Stimulated activated CD4-positive, alpha-beta T cell treated with anti-CD3 and anti-CD28 coated beads, Interleukin-15, amount 100 ng/mL, for 1 hour (primary cell): ENCODE measurements around the gene CAPN7.

Experiments used
- DNase-seq, 2 donors: peaks; one replicate each; pipeline ENCODE4 v3.0.0-alpha.2; 2020; ENCODE audit warnings: low read depth in 1 of 2, low spot score in 1 of 2

The CAPN7 gene

DNA sequence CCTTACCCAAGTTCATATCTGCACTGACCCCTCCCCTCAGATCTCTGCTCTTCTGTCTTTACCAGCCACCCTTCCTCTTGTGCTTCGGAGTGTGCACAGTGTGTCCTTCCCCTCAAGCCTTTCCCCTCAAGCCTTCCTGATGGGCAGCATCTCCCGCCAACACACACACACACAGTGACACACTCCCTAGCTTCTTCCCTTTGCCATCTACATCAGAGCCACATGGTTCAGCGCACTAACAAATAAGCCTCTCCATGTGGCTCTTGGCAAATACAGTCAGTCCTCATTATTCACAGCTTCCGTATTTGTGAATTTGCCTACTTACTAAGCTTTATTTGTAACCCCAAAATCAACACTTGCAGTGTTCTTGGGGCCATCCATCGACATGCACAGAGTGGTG lies 88.9 kb downstream of the CAPN7 start:
- DNase-seq, result no peak

DNA sequence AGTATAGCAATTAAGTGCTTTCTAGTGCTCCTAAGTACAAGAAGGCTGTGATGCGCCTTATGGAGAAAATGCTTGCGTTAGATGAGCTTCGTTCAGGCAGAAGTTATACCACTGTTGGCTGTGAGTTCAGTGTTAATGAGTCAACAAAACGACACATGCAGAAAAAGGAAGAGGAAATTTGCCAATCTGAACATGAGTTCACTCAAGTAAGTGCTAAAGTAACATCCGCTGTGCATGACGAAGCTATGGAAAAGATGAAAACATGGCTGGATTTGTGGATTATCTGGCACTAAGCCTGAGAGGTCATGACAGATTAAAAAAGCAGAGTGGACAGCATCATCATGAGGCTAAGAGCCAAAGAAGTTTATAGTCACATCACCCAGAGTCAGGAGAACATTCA lies 89.5 kb downstream of the CAPN7 start:
- DNase-seq, result no peak

DNA sequence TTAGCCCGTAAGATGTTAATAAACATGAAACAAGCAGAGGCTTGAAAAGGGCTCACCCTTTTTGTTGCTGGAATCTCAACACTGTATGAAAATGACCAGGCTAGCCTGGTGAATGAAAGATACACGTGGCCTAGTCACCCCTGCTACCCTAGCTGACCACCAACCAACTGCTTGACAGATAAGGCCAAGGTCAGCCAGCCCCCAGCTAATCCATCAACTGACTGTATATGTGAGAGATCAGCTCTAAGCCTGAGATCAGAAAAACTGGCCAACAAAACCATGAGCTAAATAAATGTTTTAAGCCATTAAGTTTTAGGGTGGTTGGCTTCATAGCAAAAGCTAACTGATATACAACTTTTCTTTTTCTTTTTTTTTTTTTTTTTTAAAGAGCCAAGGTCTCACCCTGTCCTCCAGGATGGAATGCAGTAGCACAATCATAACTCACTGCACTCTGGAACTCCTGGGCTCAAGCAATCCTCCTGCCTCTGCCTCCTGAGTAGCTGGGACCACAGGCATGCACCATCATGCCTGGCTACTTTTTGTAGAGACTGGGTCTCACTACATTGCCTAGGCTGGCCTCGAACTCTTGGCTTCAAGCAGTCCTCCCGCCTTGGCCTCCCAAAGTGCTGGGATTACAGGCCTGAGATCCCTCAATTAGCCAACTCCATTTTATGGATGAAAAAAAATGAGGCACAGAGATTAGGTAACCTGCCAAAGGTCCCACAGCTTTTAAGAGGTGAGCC lies 91.7 kb downstream of the CAPN7 start:
- no peak for DNase-seq

DNA sequence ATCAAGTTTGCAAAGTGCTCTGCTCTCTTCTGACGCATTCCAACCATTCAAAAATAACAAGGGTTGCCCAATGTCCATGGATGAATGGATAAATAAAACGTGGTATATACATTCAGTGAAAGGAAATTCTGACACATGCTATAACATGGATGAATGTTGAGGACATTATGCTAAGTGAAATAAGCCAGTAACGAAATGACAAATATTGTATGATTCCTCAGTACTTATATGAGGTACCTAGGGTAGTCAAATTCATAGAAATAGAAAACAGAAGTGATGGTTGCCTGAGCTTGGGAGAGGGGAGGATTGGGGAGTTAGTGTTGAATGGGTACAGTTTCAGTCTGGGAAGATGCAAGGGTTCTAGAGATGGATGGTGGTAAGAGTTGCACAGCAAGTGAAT lies 92.5 kb downstream of the CAPN7 start:
- DNase-seq, result no peak

DNA sequence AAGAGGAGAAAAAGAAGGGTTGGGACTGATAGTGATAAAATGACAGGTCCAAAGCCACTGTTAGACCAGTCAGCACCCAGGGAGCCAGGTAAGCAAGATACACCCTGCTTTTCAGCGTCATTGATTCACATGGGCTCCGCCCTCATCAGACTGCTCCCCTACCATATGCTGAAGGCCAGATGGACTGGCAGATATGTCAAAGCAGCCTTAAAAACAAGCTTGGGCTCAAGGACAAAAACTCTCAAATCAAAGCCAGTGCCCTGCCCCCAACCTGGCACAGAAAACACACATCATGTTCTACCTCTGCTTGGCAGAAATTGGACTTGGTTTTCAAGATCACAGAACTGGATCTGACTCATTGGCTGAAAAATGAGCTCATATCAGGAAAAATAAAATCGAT lies 93.0 kb downstream of the CAPN7 start:
- DNase-seq, result no peak

DNA sequence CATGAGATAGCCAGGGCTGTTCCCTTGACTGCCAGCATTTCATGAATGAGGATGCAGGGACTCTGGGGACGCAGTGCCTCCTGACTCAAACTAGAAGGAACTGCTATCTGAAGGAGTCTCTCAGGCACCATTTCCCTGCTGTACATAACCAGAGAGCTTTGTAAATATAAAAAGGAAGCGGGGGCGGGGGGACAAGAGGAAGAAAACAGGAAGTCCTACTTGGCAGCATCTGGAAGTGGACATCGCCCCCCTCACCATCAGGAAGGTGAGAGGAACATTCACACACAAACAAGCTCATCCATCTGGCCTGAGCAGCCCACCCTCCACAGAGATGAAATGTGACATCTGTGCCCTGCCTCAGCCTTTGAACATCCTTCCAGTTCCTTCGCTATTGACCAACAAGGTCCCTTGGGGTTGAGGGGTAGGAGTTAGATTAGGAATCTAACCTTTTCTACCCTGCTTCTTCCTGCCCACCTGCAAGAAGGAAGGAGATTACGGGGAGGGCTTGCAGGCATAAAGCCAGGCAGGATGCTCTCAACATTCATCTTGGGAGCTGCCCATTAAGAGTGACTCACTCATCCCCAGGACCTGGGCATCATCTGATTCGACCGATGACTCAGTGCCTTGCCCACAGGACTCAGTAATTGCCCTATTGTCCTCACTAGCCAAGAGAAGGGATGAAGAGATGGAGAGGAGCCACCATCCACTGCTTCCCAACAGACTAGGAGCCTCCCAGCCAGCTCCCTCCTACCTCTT lies 94.5 kb downstream of the CAPN7 start:
- no peak for DNase-seq

DNA sequence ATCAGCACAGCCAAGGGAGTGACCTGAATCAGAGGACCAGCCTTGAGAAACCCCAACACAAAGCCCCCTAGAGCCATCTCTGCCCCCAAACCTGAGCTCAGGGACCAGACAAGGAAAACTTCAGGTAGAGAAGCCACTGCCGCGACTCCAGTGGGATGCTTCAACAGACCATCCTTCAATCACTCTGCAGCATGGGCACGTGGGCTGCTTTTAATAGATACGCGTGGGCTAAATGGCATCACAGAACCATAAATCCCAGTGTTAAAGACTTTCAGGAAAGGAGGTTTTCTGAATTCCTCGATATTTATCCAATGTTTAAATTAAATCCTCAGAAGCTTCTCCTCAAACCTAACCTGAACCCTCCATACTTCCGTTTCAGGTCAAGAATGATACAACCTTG lies 95.7 kb downstream of the CAPN7 start:
- no peak for DNase-seq
